UCSD-AML1 (cell line): ENCODE data around the gene LRMDA.

Experiments used
- DNase-seq: peaks from one replicate; lab custom pipeline; 2025; ENCODE audit not compliant: unreplicated experiment; lab: John Stamatoyannopoulos, UW

The LRMDA gene

GRCh38 chr10:75935240-75935639 is 503.8 kb downstream of the LRMDA start:
- DNase-seq = no peak

- DNase-seq = peak; percentile 69
Observed at GRCh38 chr10:75935650-75936400, 504.4 kb downstream of the LRMDA start.

- no peak for DNase-seq
Observed at GRCh38 chr10:75936841-75937240, 505.4 kb downstream of the LRMDA start.

- DNase-seq = no peak
Observed at GRCh38 chr10:75937823-75938222, 506.4 kb downstream of the LRMDA start.

- DNase-seq = no peak
Observed at GRCh38 chr10:75938380-75939122, 507.1 kb downstream of the LRMDA start.

- DNase-seq = no peak
Observed at GRCh38 chr10:75939541-75939940, 508.1 kb downstream of the LRMDA start.

- no peak for DNase-seq
Observed at GRCh38 chr10:75940742-75941141, 509.3 kb downstream of the LRMDA start.

GRCh38 chr10:75941223-75941801 is 509.9 kb downstream of the LRMDA start:
- DNase-seq = no peak

- no peak for DNase-seq
Observed at GRCh38 chr10:75944061-75944460, 512.6 kb downstream of the LRMDA start.

- no peak for DNase-seq
Observed at GRCh38 chr10:75948583-75948982, 517.2 kb downstream of the LRMDA start.

GRCh38 chr10:75950307-75950706 is 518.9 kb downstream of the LRMDA start:
- DNase-seq = no peak

GRCh38 chr10:75950997-75951589 is 519.7 kb downstream of the LRMDA start:
- DNase-seq = no peak

- DNase-seq = no peak
Observed at GRCh38 chr10:75951627-75952026, 520.2 kb downstream of the LRMDA start.

- DNase-seq = no peak
Observed at GRCh38 chr10:75952093-75952492, 520.7 kb downstream of the LRMDA start.

- DNase-seq = no peak
Observed at GRCh38 chr10:75954486-75954885, 523.1 kb downstream of the LRMDA start.

- DNase-seq = no peak
Observed at GRCh38 chr10:75955973-75956502, 524.6 kb downstream of the LRMDA start.

GRCh38 chr10:75956624-75957023 is 525.2 kb downstream of the LRMDA start:
- no peak for DNase-seq

- DNase-seq = no peak
Observed at GRCh38 chr10:75957314-75958120, 526.1 kb downstream of the LRMDA start.

GRCh38 chr10:75959209-75959608 is 527.8 kb downstream of the LRMDA start:
- no peak for DNase-seq

- DNase-seq = no peak
Observed at GRCh38 chr10:75959912-75960311, 528.5 kb downstream of the LRMDA start.
